HG03520 (cell line): ENCODE results near the gene PTPRG.

Experiments
- ATAC-seq: cut with Tn5 transposase; IDR thresholded peaks from one replicate; pipeline ENCODE4 v1.9.1; 2021; ENCODE audit warnings: mild to moderate bottlenecking, moderate library complexity; ENCODE audit not compliant: unreplicated experiment

The PTPRG gene

GRCh38 chr3:61913701-61914100, 352.3 kb downstream of the PTPRG start:
- no peak for ATAC-seq

- ATAC-seq, result no peak
Measured at GRCh38 chr3:61914276-61914675, 352.9 kb downstream of the PTPRG start.

- ATAC-seq, result no peak
Measured at GRCh38 chr3:61915296-61915695, 353.9 kb downstream of the PTPRG start.

- no peak for ATAC-seq
Measured at GRCh38 chr3:61919371-61919770, 358.0 kb downstream of the PTPRG start.

GRCh38 chr3:61922118-61922517, 360.7 kb downstream of the PTPRG start:
- ATAC-seq, result no peak

- no peak for ATAC-seq
Measured at GRCh38 chr3:61924090-61924735, 362.8 kb downstream of the PTPRG start.

- no peak for ATAC-seq
Measured at GRCh38 chr3:61924991-61925390, 363.6 kb downstream of the PTPRG start.

GRCh38 chr3:61925721-61926120, 364.4 kb downstream of the PTPRG start:
- no peak for ATAC-seq

- no peak for ATAC-seq
Measured at GRCh38 chr3:61926923-61927322, 365.6 kb downstream of the PTPRG start.

GRCh38 chr3:61927332-61927731, 366.0 kb downstream of the PTPRG start:
- ATAC-seq, result no peak

GRCh38 chr3:61928039-61928438, 366.7 kb downstream of the PTPRG start:
- ATAC-seq, result no peak

- no peak for ATAC-seq
Measured at GRCh38 chr3:61928776-61929314, 367.5 kb downstream of the PTPRG start.

GRCh38 chr3:61929617-61930016, 368.2 kb downstream of the PTPRG start:
- ATAC-seq, result no peak

GRCh38 chr3:61932499-61932898, 371.1 kb downstream of the PTPRG start:
- ATAC-seq, result no peak

- ATAC-seq, result no peak
Measured at GRCh38 chr3:61933798-61934504, 372.6 kb downstream of the PTPRG start.

- ATAC-seq, result no peak
Measured at GRCh38 chr3:61934505-61934871, 373.1 kb downstream of the PTPRG start.

GRCh38 chr3:61935814-61936213, 374.4 kb downstream of the PTPRG start:
- no peak for ATAC-seq

GRCh38 chr3:61936344-61936937, 375.1 kb downstream of the PTPRG start:
- peak; percentile 51 for ATAC-seq

GRCh38 chr3:61937477-61937876, 376.1 kb downstream of the PTPRG start:
- ATAC-seq, result no peak

- ATAC-seq, result no peak
Measured at GRCh38 chr3:61938878-61939549, 377.6 kb downstream of the PTPRG start.

- no peak for ATAC-seq
Measured at GRCh38 chr3:61940236-61940635, 378.9 kb downstream of the PTPRG start.
